ENCODE results near the gene FAM180A. TPM values are rescaled to one million over a fixed set of nuclear protein-coding genes. Genes with fewer than 3 reads are reported as not detected.
"Not testable (repeated sequence)": the region's sequence is repeated elsewhere in the genome, so short reads cannot be mapped to it uniquely, and the experiment has no call there.

FAM180A gene
- total RNA-seq, 1 donor from 2014 or later = not detected

DNA sequence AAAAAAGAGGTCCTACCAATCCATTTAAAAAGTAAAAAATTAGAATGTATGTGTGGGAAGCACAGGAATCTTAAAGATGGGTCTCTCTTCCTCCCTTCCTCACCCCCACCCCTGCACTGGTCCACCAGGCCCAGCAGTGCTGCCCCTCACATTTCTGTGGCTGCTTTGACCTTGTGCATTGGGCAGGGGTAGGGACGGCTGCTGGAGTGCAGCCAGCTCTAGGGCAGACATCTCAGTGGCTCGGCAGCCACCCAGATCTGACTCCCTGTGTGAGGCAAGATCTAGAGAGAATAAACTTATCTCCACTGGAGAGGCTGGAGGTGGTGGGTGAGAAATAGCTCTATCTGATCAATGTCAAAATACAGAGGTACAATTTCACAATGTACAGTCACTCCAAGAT is 6.7 kb downstream of the FAM180A start:
- DNase-seq (ENCODE audit: low read depth) = no peak

DNA sequence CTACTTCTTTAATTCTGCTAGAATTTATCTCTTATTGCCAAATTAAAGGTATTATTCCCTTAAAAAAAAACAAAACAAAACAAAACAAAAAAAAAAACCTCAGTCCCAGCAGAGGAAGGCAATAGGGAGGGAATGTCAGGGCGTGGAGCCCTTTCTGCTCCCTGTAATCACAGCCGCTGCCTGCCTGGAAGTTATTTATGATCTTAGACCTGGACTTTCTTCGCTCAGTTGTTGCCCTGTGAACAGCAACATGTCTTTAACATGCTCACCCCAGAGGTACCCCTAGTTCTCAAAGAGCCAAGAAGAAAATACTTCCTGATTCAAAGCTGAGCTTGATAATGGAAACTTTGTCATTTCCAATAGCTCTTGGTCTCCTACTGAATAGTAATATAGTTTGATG is 7.7 kb downstream of the FAM180A start:
- no peak for DNase-seq (ENCODE audit: low read depth)

DNA sequence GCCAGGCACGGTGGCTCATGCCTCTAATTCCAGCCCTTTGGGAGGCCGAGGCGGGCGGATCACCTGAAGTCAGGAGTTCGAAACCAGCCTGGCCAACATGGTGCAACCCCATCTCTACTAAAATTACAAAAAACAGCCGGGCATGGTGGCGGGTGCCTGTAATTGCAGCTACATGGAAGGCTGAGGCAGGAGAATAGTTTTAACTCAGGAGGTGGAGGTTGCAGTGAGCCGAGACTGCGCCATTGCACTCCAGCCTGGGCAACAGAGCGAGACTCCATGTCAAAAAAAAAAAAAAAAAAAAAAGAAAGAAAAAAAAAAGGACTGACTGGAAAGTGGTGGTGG is 11.3 kb downstream of the FAM180A start:
- not testable (repeated sequence) for DNase-seq (ENCODE audit: low read depth)

DNA sequence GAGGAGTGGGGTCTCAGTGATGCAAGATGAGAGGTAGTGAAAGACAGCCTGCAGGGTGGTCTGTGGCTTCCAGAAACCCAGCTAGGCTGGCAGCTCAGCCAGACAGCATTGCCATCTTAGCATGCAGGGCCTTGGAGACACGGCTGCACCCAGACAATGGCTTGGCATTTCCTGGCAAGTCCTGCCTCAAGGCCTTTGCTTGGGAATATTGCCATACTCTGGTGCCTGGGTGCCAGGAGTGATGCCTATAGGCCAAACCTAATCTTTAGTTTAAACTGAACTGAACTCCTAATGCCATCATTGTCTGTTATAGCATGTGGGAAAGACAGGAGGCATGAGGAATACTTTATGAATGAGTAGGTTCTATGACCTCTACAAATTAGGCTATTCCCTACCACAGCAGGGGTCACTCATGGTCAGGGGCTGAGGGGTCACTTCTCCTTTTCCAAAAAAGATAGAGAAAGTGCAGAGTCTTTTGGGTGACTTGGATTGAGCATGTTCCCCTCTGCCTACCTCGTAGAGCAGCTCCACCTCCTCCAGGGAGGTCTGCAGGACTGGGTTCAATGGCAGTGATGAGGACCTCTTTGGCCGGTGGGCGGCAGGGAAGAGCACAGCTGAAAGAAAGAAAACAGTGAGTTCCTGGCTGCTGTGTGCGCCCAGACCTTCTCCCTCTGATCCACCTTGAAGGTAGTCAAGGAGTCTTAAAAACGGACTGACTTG is 11.9 kb downstream of the FAM180A start:
- no peak for DNase-seq (ENCODE audit: low read depth)

DNA sequence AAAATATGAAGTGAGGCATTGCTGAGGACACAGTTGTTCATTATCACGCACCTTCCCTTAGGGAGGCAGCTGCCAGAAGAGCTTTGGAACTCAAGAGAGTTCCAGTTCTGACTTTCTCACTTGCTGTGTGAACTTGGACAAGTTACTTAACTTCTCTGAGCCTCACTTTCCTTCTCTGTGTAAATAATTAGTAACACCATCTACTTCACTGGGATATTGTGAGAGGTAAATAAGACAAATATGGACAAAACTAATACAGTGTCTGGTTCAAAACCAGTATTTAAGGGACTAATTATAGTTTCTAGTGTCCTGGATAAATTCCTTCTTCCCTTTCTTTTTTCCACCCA is 14.3 kb downstream of the FAM180A start:
- DNase-seq (ENCODE audit: low read depth) = no peak

DNA sequence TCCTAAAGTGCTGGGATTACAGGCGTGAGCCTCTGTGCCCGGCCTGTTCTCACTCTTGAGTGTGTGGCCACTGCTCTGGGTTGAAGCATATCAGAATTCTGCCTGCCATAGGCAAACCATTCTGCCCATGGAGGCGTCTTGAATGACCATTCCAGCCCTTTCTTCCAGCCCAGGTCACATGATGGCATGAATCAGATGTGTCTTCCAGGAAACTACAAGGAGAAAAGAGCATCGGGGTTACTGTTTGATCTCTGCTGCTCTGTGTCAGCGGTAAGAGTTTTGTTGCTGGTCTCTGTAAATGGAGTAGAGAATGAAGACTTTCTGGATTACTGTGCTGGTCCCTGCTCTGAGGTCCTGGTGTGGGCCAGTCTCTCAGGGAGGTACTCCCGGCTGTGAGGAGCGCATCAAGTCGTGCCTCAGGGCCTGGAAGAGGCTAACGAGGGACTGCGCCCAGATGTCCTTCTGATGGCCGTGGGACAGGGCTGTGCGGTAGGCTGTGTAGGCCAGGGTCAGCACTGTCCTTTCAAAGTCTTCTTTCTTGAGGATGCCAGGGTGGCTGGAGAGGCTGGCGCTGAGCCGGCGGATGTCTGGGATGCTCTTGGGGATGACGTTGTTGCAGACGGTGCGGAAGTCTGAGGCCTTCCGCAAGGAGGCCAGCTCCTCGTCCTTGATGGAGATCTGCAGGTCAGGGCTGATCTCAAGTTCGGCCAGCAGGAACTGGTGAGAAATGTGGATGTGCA is 14.8 kb downstream of the FAM180A start:
- DNase-seq (ENCODE audit: low read depth) = no peak

DNA sequence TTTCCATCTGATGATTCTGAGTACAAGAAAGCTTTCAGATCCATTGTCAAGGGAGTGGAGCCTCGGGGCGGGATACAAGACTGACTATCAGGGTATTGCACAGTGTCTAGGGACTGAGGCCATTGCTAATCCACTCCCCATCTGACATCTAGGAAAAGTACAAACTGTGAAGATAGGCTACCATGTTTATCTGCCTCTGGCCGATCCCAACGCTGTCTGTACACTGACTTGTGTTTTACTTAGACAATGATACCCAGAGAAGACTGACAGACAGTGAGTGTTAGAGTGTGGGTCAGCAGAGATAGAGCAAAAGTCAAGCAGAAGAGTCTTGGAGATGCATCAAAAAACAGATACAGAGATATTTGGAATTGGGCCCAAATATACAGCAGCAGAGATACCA is 17.5 kb downstream of the FAM180A start:
- DNase-seq (ENCODE audit: low read depth) = no peak

DNA sequence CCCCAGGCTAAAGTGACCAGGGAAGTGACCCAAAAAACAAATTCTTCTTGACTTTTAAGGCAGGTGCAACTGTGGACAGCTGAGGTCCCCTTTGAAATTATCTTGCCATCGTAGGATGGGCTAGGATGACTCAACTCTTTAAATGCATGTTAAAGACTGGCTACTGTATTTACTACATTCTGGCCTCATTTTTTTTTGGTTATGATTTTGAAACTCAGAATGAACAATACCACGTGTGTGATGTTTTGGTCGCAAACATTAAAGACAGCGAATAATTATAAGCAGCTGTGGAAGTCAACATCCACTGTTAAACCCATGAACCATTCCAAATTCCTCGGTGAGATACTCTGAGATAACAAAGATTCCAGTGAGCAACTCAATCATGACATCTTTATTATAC is 19.4 kb downstream of the FAM180A start:
- DNase-seq (ENCODE audit: low read depth) = no peak

DNA sequence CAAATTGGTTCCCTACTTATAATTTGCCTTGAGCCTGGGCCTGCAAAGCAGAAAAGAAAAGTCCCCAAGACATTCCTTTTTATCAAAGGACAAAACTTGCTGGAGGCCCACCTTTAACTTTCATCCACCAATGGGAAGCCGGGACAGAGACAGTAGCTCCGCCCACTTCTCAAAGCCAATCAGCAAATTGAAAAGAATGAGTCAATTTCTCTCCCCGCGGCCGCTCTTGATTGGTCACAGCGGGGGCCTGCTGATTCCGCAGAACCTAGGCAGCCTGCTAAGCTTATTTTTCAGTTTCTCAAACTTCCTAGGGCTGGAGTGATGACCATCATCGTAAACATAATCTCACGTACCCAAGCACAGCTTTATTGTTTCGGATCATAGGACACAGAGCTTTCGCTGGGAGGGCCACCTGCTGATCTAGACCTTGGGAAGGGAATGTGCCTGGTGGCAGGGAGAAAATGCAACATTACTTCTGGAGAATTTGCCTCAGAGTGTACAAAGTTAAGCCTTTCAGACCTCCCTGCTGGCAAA is 20.4 kb downstream of the FAM180A start, which contains the start of gene SLC13A4:
Gene SLC13A4, minus strand, starts transcription at position 51 of the 534 bp plus-strand sequence. CDS start 690 bp downstream, outside the sequence.
- no peak for DNase-seq (ENCODE audit: low read depth)

DNA sequence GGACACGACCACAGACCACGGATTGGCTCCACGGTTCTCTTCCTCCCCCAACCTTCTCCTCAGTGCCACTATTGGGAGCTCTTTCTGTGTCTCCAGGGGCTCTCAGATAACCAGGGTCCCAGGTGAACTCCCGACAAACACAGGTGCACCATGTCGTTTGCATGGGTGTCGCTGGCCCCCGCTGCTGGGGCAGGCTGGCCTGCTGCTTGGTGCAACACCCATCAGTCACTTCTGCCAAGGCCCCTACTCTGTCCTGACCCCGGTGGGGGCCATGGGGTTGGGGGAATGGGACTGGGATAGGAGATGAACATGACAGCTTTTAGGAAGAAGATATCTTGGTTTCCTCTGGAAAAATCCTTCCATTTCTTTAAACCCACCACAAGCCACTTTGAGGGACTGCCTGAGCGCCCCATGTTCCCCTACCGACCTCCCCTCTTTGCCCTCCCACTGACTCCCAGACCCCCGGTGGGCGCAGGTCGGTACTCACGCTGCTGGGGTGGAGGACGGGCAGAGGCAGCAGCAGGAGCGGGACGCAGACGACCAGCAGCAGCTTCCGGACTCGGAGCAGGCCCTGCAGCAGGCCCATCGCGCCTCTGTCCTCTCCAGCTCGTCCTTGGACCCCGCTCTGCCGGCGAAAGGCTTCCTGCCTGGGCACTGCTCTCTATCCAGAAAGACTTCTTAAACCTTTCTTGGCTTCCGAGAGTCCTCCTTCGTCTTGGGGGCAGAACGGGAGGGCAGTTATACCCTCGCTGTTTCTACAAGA is 21.5 kb downstream of the FAM180A start:
- no peak for DNase-seq (ENCODE audit: low read depth)

DNA sequence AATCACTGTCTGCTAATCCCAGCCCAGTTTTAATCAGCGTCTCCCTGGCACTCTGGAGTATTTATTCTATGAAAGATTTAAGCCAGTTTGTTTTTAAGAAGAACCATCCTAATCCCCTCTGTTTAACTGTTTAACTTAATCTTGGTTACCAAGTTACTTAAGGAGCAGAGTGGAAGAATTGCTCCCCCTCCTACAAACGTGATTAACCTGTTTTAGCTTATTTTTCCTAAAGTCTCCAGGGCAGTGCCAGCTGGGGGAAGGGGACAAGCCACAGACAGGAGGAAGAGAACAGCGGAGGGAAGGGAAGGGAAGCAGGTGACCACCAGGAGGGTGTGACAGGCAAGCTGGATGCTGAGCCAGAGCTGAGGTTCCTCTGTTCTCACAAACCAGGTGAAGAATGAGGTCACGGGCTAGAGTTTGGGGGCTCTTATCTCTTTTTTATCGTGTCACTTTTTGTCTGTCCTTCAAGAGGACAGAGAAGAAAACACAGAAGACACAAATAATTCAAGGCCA is 22.3 kb downstream of the FAM180A start:
- DNase-seq (ENCODE audit: low read depth) = no peak

DNA sequence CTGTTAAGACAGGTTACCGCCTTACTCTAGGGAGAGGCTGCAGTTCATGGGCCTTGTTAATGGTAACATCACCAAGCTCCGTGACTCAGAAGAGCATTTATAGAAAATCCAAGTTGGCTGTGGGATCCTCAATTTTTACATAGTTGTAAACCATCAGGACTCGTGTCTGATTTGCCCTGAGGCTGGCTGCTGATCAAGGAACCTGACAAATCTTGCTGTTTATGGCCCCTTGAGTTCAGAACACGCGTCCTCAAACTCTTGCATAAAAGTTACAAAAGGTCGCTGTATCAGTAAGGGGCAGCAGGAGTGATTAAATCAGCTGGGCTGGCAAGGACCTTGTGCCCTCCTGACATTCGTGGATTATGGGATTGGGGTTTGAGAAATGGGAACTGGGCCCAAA is 25.2 kb downstream of the FAM180A start:
- no peak for DNase-seq (ENCODE audit: low read depth)

DNA sequence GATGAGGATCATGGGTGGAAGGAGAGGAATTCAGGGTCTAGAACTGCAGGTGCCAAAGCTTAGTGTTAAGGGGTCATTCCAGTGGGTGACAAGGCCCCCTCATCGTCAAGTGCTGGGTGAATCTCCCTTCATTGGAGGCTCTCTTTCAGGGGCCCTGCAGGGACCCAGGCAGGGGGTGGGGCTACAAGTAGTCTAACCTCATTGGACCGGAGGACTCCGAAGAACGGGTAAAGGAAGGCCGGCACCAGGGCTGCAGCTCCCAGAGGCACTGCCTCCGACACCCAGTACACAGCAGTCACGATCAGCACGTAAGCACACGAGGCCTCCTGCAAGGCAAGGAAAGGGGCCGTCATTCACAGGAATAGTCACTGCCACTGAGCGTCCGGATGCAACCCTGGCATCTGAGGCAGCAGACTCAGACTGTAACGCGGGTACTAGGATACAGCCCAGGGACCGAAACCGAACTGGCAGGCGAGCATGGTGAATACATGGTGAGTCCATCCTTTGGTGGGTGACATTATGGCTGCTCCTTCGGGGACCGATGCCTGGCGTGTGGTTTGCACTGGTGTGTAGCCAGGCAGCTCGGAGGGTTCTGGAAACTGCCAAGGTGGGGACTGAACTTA is 27.3 kb downstream of the FAM180A start:
- DNase-seq (ENCODE audit: low read depth) = no peak

DNA sequence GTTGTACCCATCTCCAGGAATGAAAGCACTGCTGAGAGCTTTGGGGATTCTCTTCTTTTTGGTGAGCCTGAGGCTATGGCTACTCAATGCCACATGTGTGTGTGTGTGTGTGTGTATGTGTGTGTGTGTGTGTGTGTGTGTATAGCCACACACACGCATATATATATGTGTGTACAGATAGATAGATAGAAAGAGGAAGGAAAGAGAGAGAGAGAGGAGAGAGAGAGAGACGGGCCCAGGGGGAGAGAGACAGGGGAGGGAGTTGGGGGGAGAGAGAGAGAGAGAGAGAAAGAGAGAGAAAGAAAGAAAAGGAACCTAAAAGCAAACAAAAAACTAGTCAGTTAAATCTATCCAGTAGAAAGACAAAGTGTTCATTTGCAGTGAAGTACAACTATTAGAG is 28.9 kb downstream of the FAM180A start:
- no peak for DNase-seq (ENCODE audit: low read depth)

DNA sequence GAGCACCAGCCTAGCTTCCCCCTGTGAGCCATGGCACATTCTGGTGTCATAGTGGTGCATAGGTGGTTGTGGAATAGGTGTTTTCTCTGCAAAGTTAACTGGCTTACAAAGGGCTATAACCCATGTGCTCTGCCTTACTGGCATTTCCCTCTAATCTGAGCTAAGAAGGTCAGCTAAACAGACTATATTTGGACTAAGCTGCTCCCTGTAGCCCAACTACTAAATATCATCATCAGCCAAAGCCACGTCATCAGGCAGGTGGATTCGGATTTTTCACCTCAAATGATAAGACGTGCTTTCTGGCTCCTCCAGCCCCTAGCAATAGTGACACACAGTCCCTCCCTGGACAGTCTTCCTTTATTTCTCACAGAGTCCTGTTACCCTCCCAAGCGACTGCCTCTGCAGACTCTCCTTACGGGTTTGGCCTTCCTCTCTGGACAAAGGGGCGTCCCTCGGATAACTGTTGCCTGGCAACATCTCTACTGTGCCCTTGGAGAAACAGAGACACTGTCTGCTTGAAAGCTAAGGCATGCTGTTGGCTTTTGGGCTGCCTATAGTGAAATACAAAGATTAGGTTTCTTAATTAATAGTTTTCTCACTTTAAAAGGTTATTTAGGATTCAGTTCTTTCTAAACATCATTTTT is 29.7 kb downstream of the FAM180A start:
- no peak for DNase-seq (ENCODE audit: low read depth)

DNA sequence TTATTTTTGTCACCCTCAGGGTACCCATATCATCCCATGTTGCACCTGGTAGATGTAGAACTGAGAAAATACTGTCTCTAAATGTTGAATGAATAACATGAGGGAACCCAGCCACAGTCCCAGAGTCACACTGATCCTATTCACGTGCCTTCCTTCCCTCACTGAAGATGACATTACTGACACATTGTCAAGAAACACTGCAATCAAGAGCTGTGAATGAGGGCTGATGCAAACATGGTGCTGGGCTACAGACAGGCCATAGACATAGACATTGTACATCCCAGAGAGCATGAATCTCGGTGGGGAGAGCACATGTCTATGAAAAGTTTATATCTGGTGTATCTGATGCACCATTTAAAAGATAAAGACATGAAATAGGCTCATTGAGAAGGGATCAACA is 30.4 kb downstream of the FAM180A start:
- DNase-seq (ENCODE audit: low read depth) = no peak

DNA sequence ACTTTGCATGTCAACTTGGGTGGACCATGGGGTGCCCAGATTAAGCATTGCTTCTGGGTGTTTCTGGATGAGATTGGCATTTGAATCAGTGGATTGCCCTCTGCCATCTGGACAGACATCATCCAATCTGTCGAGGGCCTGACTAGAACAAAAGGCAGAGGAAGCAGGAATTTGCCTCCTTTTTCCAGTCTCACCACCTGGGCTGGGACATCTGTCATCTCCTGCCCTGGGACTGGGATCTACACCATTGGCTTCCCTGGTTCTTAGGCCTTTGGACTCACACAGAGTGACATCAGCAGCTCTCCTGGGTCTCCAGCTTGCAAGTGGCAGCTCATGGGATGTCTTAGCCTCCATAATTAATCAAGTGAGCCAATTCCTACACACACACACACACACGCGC is 30.9 kb downstream of the FAM180A start:
- no peak for DNase-seq (ENCODE audit: low read depth)

DNA sequence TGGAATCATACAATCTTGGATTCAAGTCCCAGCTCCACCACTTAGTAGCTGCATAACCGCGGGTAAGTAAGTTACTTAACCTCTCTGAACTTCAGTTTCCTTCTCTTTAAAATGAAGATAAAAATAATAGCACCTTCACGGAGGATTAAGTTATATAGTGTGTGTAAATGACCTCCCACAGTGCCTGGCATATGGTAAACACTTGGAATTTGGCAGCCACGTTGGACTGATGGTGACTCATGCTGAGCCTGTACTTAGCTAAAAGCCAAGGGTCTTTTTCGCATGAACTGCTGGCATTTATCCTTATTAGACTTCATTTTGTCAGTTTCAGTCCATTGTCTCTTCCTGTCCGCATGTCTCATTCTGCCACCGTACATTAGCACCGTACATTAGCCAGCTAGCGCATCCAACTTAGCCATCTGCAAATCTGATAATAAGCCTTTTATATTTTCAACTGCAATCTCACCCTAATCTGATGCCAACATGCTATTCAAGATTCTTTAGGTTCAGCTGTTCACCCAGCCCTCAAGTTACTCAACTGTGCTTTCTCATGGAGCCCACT is 31.9 kb downstream of the FAM180A start:
- peak; percentile 60 for DNase-seq (ENCODE audit: low read depth)

DNA sequence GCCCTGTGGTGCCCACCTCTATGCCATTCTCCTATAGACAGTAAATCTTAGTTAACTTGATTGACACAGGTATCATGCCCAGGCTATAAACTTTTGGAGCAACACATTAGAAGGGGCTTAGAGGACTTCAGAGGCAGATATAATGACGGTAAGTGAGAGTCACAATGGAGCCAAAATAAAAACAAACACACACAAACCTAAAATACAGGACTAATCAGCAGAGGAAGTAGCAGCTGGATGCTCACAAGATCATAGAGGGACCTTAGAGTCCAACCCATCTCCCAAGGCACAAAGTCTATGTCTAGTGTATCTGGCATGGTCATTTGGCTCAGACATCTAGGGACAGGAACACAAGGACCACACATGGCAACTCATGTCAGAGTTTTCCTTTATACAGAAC is 32.9 kb downstream of the FAM180A start:
- DNase-seq (ENCODE audit: low read depth) = no peak

DNA sequence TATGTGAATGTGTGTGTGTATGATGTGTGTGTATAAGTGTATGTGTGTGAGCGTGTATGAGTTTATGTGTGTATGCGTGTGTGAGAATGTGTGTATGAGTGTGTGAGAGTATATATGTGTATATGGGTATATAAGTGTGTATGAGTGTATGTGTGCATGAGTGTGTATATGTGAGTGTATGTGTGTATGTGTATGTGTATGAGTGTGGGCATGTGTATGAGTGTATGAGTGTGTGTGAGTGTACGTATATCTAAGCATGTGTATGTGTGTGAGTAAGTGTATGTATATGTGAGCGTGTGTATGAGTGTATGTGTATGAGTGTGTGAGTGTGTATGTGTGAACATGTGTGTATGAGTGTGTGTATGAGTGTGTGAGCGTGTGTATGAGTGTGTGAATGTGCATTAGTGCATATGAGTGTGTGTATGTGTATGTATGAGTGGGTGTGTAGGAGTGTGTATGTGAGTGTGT is 33.5 kb downstream of the FAM180A start:
- DNase-seq (ENCODE audit: low read depth) = no peak

DNA sequence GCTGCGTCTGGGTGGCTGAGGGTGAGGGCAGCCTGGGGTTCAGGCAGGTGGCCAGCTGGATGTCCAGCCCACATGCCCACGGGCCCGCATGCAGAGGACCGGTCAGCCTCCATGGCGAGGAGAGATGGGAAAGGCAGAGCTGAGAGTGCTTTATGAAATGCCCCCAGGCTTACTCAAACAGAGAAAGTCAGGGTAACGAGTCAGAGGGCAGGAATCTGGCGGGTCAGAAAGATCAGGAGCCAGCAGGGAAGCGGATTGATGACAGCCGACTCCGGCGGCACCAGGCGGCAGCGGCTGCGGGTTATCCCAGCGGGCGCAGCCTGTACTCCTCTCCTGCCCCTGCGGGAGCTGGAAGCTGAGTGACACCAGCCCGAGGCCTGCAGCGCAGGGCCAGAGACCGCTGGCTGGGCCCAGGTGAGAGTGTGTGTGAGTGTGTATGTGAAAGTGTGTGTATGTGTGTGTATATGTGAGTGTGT is 34.0 kb downstream of the FAM180A start:
- DNase-seq (ENCODE audit: low read depth) = peak; percentile 56

Measured in renal cortical epithelial cell (primary cell).